ENCODE data around the gene TMEM132D. TPM values are rescaled to one million over a fixed set of nuclear protein-coding genes. Genes with fewer than 3 reads are reported as not detected.

TMEM132D gene
- total RNA-seq, 4 donors from 2014 or later: 0.15 to 0.94 TPM; not detected in 2

DNA sequence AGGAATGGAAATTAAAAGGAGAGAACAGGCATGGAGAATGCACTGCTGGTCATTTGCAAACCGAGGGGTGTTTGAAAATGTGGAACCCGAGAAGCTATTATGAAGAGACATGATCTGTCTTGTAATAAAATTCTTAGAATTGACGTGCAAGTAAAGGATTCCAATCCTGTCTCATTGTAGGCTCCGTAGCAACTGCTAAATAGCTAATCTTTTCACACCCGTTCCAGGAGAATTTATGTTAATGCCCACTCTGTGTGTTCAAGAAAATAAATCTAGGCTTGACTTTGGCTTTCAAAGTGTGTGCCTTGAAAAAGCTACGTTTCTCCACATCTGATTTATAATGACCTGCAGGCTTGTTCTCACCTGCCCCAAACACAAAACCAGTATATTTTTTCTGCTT lies 669.6 kb downstream of the TMEM132D start:
- peaks cover 0 to 2% (median 0%) of the 10 kb centered on the region in 3 donors for H3K9me3 ChIP-seq
- no peaks in the 10 kb centered on the region for H3K36me3 ChIP-seq
- no peak for ATAC-seq
- H3K4me3 ChIP-seq: no peak overlapping the region
- H3K4me1 ChIP-seq: no peaks in the 10 kb centered on the region
- H3K27me3 ChIP-seq: peaks cover 7% of the 10 kb centered on the region
- no peak overlapping the region for H3K27ac ChIP-seq
- 33 to 42% methylated on average over 6 of the region's 6 CpGs for WGBS, 2 donors (ENCODE audit: low coverage in 1 of 2)
- TF ChIP-seq POLR2A (IDR thresholded peaks at IDR 0.05): no peak
- no peak for TF ChIP-seq EP300 (IDR thresholded peaks at IDR 0.05)
- TF ChIP-seq, protein P1, sequence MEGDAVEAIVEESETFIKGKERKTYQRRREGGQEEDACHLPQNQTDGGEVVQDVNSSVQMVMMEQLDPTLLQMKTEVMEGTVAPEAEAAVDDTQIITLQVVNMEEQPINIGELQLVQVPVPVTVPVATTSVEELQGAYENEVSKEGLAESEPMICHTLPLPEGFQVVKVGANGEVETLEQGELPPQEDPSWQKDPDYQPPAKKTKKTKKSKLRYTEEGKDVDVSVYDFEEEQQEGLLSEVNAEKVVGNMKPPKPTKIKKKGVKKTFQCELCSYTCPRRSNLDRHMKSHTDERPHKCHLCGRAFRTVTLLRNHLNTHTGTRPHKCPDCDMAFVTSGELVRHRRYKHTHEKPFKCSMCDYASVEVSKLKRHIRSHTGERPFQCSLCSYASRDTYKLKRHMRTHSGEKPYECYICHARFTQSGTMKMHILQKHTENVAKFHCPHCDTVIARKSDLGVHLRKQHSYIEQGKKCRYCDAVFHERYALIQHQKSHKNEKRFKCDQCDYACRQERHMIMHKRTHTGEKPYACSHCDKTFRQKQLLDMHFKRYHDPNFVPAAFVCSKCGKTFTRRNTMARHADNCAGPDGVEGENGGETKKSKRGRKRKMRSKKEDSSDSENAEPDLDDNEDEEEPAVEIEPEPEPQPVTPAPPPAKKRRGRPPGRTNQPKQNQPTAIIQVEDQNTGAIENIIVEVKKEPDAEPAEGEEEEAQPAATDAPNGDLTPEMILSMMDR (IDR thresholded peaks at IDR 0.05): no peak
- TF ChIP-seq POLR2AphosphoS5 (IDR thresholded peaks at IDR 0.05): no peak

DNA sequence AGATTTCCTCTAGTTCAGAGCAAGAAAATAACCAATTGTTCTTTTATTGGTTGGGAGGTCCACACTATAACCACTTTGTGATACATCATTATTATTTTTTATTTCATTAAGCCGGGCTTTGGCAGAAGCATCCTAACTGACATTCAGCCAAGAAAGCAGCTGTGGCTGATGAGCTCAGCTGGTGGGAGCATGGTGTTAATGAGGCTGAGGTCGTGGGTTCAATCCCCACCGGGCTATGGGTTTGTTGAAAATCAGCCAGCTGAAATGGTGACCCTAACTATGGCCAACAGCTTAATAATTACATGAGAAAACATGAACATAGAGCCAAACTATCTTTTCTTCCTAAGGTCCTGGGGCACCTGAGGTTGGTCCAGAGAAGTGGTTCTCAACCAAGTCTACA lies 672.3 kb downstream of the TMEM132D start:
- Histone ChIP-seq H3K9me3 (peaks cover 0 to 8% (median 0%) of the 10 kb centered on the region in 3 donors), H3K36me3 (no peaks in the 10 kb centered on the region), H3K27ac (no peak overlapping the region), H3K4me3 (no peak overlapping the region), H3K4me1 (no peaks in the 10 kb centered on the region), H3K27me3 (peaks cover 13% of the 10 kb centered on the region)
- 21 to 25% methylated on average over 3 of the region's 3 CpGs for WGBS, 2 donors (ENCODE audit: low coverage in 1 of 2)
- no peak for TF ChIP-seq EP300 (IDR thresholded peaks at IDR 0.05)
- no peak for TF ChIP-seq POLR2A (IDR thresholded peaks at IDR 0.05)
- TF ChIP-seq POLR2AphosphoS5 (IDR thresholded peaks at IDR 0.05): no peak
- TF ChIP-seq, protein P1 (IDR thresholded peaks at IDR 0.05): no peak
- ATAC-seq: no peak

DNA sequence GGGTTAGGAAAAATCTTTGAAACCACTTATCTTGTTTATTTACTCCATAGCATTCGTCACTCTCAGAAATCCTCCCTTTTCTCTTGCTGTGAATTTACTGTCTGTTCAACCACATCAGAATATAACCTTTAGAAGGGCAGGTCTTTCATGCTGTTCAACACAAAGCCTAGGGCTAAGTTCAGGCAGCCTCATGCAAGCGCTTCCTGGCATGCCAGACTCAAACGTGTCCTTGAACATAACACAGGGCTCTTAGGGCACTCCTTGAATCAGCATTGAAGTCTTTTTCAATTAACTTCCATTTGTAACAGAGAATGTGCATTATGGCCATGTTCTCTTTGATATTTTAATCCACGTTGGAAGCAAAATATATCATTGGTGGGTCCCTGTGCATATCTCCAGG lies 672.8 kb downstream of the TMEM132D start:
- Histone ChIP-seq H3K4me3 (no peak overlapping the region), H3K27ac (no peak overlapping the region), H3K4me1 (no peaks in the 10 kb centered on the region), H3K27me3 (peaks cover 18% of the 10 kb centered on the region), H3K36me3 (no peaks in the 10 kb centered on the region), H3K9me3 (peaks cover 0 to 8% (median 0%) of the 10 kb centered on the region in 3 donors)
- ATAC-seq: no peak
- TF ChIP-seq POLR2A (IDR thresholded peaks at IDR 0.05): no peak
- 42 to 48% methylated on average over 2 to 4 of the region's 4 CpGs for WGBS, 2 donors (ENCODE audit: low coverage in 1 of 2)

DNA sequence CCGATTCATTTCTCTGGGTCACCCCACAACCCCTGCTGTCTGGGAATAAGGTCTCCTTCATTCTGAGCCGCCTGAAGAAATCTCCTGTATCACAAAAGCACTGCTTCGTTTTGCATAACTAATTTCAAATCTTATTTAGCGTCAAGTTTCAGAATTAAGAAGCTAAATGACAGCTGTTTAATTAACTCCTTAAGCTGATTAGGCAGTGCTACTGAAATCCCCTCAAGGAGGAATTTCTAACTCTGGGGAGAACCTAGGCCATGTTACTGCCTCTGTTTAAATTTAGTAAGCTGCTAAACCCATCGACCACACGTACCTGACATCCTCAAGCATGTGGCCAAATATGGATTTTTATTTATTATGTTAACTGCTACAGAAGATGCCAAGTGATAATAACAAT lies 677.0 kb downstream of the TMEM132D start:
- 42 to 65% methylated on average over 4 to 5 of the region's 6 CpGs for WGBS, 2 donors (ENCODE audit: low coverage in 1 of 2)
- peaks cover 18% of the 10 kb centered on the region for H3K27me3 ChIP-seq
- no peak for TF ChIP-seq POLR2AphosphoS5 (IDR thresholded peaks at IDR 0.05)
- TF ChIP-seq, protein P1 (IDR thresholded peaks at IDR 0.05): no peak
- no peak for TF ChIP-seq EP300 (IDR thresholded peaks at IDR 0.05)
- TF ChIP-seq POLR2A (IDR thresholded peaks at IDR 0.05): no peak

DNA sequence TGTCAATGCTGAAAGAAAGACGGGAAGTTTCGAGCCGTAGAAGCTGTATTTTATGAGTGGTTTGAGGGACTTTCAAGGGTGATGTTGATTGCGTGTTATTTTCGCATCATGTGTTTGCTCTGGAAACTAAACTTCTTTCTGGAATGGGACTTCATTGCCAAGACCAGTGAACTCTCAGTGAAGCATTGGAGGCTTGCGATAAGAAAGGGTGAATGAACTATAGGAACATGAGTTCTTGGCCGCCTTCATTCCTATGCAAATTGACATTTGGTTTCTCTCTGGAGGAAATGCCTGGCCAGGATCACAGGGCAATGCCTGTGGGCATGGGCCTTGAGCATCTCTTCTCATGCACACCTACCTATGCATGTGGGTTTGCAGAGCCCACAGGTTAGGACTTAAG lies 677.8 kb downstream of the TMEM132D start:
- Histone ChIP-seq H3K4me3 (no peak overlapping the region), H3K4me1 (no peaks in the 10 kb centered on the region), H3K27ac (no peak overlapping the region), H3K9me3 (peaks cover 0 to 8% (median 0%) of the 10 kb centered on the region in 3 donors), H3K27me3 (peaks cover 18% of the 10 kb centered on the region), H3K36me3 (no peaks in the 10 kb centered on the region)
- ATAC-seq: no peak
- 64 to 86% methylated on average over 4 to 7 of the region's 7 CpGs for WGBS, 2 donors (ENCODE audit: low coverage in 1 of 2)
- TF ChIP-seq POLR2A (IDR thresholded peaks at IDR 0.05): no peak
- no peak for TF ChIP-seq POLR2AphosphoS5 (IDR thresholded peaks at IDR 0.05)
- TF ChIP-seq, protein P1 (IDR thresholded peaks at IDR 0.05): no peak
- TF ChIP-seq EP300 (IDR thresholded peaks at IDR 0.05): no peak

More for the DNA sequence above, 677.0 kb downstream of the TMEM132D start:
- Histone ChIP-seq H3K27ac (no peak overlapping the region), H3K36me3 (no peaks in the 10 kb centered on the region), H3K4me3 (no peak overlapping the region), H3K9me3 (peaks cover 0 to 8% (median 0%) of the 10 kb centered on the region in 3 donors), H3K4me1 (no peaks in the 10 kb centered on the region)
- no peak for ATAC-seq

Data from gastroesophageal sphincter (tissue), 4 donors.